H7 (cell line): Measurements from ENCODE around the gene SERPINE3. TPM values are rescaled to one million over a fixed set of nuclear protein-coding genes. Genes with fewer than 3 reads are reported as not detected.

Source experiments
- total RNA-seq: library from RNA; depleted of rRNA; stranded (reverse); fragments of >200 nt; shearing (Covaris generic); gene quantifications from 2 replicates; pipeline ENCODE4 v1.2.3, GENCODE V29; 2014; rRNA removed

SERPINE3 gene
- total RNA-seq, 1 experiment from 2014 or later = 0.28 TPM

Other genes starting within 250 kb of the SERPINE3 start
- gene C13orf42, start 228.4 kb upstream of the SERPINE3 start, total RNA-seq = 5.9 and 6.0 TPM in 2 replicates
- 26.5 and 38.6 TPM in 2 replicates for gene FAM124A, start 117.3 kb upstream of the SERPINE3 start, total RNA-seq
- gene INTS6, start 113.3 kb downstream of the SERPINE3 start, total RNA-seq = 24.9 and 30.4 TPM in 2 replicates
- gene WDFY2, start 244.8 kb downstream of the SERPINE3 start, total RNA-seq = 5.6 and 13.6 TPM in 2 replicates